ENCODE results near the gene BRINP1.
"Not testable (repeated sequence)": the region's sequence is repeated elsewhere in the genome, so short reads cannot be mapped to it uniquely, and the experiment has no call there.

BRINP1 gene

DNA sequence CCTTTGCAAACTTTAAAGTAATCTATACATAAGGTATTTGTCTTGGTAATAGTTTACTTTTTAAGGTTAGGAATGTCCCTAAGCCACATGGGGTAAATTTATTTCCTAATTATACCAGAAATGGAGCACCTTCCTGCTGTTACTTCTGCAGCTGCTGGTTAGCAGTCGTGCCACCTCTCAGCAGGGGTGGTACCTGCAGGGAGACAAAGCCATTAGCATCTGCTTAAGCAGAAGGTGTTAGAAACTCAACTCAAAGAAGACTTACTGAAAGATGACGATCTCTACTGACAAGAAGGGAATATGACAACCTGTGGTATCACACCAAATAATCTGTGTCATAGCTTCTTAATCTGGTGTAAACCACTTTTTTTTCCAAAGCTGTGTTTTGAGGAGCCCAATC lies 173.7 kb downstream of the BRINP1 start:
- no peak for DNase-seq

DNA sequence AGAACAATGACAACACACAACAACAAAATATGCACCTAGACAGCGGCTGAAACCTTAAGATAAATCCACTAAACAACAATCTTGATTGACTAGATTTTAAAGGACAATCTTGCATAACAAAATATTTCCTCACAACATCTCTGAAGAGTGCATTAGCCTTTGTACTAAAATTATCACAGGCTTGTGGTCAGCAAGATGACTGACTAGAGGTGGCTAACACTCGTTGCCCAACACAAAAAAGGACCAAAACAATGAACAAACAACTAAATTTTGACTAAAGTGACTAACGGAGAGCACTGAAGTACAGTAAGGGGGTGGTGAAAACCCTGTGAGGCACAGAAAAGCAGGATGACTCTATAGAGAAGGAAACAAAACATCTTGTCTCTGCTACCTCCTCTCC lies 183.9 kb downstream of the BRINP1 start:
- no peak for DNase-seq

DNA sequence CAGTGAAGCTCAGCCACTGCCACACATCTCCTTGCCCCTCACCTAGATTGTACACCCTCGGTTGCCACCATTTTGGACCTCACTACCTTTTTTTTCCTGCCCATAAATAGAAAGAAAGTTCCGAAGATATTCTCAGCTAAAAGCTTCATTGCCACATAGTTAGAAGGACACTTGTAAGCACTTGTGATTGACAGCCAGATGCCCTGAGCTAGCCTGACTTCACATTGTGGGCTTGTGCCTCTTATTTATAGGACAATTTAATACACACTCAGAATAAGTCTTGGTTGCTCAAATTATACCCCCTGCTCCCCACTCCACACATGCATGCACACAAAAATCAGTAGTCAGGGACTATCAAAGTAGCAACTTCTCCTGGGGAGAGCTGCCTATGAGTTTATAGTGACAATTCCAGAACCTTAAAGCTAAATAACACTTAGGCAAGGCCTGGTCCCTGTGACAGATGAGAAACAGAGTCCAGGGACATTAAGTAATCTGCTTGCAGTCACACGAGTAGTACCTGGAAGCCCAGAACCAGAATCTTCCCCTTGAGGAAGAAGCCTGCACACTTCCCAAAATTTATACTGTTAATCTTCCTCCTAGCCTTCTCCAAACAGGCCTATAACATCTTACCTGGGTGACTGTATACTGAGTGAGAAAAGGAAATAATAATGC lies 184.8 kb downstream of the BRINP1 start:
- no peak for DNase-seq

DNA sequence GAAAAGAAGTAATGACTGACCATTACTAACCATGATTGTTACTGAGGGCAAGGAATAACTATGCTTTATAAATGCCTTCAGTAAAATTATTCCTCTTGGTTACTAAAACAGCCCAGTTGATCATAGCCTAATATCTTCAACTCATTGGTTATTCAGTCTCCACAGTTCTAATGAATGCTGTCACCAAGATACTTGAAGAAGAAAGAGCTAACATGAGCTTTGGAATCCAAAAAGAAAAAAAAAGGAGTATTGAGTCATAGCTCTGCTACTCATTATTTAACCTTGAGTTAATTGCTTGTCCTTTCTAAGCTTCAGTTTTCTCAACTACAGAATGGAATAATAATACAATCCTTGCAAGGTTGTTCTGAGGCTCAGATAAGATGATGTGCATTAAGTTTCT lies 187.7 kb downstream of the BRINP1 start:
- no peak for DNase-seq

DNA sequence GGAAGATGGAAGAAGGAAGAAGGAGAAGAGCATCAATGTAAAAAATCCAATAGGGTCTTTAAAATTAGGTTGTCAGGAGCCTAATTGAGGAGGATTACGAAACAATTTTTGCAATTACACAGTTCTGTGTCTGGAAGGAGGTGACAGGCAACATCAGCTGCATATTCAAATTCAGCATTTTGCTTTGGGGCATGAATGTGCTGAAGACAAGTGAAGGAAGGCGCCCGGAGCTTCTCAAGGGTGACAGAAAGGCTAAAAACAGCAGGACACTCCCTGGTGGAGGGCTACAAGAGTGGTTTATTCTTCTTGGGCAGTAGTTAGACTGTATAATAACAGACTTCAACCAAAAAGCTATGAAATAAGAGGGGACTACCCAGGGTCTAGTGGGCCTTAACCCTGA lies 188.3 kb downstream of the BRINP1 start:
- no peak for DNase-seq

DNA sequence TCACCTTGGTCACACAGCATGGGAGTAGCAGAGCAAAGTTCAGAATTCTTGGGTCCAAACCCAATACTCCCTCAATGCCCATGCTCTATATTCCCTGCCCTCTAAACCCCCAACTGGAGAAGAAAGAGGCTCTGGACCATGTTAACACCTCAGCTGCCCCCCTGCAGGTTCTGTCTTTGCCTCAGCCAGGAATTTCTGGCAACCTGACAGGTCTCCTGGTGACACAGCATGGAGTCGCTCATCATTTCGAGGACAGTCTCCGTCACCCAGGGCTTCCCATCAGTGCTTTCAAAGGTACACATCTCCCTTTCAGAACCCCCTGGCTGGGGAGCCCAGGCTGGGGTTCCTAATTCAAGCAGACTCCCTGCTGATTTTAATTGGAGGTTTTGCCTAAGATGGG lies 189.5 kb downstream of the BRINP1 start:
- DNase-seq, result no peak

DNA sequence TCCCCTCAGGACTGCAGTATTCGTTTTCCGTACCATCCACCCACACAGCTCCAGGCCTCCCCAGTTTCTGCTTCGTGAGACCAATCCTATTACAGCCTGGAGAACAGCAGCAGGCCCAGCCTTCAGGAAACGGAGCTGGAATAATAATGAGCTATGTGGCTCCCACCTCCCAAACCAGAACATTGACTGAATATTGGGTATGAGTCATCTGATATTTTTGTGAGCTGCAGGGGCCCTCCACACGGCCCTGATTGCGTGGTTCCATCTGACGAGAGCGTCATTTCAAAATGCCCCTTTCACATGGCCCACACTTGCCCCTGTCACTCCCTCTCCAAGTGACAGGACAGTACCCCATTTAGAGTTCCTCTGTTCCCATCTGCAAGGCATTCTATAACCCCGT lies 192.0 kb downstream of the BRINP1 start:
- no peak for DNase-seq

DNA sequence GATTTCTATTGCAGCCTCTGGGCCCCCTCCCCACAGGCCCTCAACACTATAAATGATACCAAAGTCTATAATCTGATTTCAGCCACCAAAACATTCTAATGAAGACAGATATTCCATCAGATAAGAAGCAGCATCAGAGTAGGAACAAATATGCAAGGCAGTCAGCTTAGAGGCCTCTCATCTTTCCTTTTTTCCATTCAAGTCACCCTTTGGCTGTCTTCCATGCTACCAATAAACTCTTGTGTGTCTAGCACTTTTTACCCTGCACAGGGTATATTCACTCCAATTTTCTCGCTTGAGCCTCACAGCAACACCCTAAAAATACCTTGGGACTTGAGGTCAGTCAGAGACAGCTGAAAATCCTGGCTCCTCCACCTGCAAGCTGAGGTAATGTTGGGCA lies 193.7 kb downstream of the BRINP1 start:
- DNase-seq, result no peak

DNA sequence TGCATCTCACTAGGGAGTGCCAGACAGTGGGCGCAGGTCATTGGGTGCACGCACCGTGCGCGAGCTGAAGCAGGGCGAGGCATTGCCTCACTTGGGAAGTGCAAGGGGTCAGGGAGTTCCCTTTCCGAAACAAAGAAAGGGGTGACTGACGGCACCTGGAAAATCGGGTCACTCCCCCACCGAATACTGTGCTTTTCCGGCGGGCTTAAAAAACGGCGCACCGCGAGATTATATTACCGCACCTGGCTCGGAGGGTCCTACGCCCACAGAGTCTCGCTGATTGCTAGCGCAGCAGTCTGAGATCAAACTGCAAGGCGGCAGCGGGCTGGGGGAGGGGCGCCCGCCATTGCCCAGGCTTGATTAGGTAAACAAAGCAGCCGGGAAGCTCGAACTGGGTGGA lies 200.0 kb downstream of the BRINP1 start:
- not testable (repeated sequence) for DNase-seq

DNA sequence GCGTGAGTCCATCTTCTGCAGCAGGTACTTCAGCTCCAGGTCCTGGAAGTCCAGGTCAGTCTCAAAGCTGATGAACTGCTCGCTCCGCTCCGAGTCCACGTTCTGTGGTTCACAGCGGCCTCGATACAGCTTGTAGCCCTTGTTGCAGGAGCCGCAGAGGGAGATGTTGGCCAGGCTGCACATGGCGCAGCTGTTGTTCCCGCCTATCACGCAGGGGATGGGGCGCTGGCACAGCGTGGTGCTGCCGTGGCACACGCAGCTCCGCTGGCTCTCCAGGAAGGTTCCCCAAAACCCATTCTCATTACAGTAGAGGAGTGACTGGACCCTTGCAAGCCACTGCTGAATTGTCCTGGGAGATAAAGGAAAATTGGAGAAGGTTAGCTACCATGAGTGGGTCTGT lies 201.4 kb downstream of the BRINP1 start:
- DNase-seq, result no peak

DNA sequence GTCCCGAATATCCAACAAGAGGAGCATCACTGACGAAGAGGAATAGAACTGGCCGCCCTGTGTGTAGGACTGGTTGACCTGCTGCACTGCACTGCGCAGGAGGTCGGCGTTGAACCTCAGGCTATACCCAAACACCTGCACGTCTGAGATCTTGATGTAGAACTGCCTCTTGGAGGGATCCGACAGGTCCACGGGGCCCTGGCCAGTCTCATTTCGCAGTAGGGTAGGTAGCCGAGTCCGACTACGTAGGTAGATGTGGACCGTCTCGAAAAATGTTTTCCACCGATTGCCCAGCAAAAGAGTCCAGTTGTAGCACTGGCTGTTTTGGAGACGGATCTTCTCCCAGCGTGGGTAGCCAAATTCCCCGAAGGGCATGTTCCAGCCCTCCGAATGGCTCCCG lies 202.0 kb downstream of the BRINP1 start:
- DNase-seq, result no peak

DNA sequence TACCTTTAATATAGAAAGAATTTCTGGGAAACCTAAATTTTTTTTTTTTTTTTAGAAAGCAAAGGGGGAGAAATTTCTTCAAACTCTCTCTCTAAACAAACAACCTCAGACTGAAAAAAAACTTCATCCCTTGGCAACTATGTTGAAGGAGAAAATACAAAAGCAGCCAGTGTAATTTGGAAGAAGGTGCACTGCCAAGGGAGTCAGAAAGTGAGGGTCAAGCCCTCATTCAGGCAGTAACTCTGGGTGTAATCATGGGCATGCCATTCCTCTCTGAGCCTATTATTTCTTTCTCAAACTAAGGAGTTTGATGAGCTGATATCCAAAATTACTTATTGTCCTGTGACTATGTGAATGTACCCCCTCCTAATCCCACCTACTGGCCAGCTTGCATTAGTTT lies 203.1 kb downstream of the BRINP1 start:
- DNase-seq, result no peak

DNA sequence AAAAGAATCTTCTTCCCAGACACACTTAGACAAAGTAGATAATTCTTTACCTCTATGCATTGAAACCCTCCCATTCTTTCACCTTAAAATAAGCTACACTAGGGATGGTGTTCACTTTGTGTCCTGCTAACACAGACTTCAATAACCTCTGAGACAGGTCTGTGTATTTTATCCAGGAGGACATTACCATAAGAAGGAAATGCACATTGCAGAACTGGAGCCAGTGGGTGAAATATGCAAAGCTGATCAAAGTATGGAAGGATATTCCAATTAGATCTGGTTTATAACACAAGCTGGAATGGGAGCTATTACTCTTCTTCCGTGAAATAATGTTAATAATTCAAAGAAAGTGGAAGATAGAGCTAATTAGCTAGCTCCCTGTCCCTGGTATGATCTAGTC lies 204.1 kb downstream of the BRINP1 start:
- no peak for DNase-seq

DNA sequence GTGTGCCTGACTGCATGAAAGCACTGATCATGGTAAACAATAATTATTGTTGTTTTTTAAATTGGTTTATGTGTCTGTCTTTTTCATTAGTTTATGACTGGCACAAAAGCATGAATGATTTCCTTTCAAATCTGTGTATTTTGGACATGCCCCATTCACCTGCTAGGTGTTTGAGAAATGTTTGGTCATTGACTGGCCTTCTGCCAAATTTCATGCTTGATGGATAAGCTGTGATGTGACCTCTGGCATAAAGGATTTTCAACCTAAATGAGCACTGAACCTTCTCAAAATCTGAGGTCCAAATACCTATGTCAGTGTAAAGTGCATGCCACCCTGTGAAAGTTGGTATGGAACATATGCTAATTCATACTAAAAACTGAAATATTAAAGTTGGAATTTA lies 204.5 kb downstream of the BRINP1 start:
- no peak for DNase-seq

DNA sequence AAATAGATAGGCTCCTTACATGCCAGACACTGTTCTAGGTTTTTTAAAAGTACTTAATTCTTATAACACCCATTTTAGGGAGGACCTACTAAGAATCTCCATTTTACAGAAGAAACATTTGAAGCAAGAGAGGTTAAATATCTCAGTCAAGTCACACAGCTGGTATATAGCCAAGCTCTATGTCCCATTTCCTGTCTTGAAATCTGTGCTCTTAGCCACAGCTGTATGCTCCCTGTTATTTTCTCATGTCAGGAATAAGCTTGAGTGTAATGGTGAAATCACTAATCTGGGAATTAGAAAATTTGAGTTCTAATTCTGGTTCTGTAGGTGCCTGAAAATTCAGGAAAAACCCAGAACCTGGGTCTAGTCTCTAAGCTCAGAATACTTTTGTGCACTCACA lies 208.7 kb downstream of the BRINP1 start:
- no peak for DNase-seq

DNA sequence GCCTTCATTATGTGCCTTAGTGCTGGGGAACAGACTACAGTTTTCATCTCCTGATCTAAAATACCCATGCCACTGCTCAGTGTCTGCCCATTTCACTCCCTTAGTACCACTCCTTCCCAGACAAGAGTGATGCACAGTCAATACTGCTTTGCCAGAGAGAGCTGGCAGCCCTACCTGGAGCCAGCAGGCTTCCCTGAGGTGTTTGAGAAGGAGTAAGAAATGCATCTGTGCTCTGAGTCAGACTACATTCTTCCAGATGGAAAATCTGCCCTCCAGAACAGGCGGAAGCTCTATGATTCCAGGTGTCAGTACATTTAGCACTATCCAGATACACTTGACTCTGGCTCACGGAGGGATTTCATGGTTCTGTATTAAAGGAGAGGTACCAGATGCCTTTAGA lies 209.8 kb downstream of the BRINP1 start:
- DNase-seq, result no peak

DNA sequence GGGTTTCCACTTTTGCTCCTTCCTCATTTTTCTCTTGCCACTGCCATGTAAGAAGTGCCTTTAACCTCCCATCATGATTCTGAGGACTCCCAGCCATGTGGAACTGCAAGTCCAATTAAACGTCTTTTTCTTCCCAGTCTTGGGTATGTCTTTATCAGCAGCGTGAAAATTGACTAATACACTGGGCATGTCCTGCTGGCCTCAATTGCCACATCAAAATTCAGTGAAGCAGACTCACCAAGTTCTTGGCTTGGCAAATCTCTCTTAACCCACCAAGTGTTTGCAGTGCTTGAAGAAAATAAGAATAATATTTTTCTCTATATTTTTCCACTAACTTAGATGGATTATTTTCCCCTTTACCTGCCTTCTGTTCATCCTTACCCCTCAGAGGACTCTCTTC lies 212.0 kb downstream of the BRINP1 start:
- no peak for DNase-seq

DNA sequence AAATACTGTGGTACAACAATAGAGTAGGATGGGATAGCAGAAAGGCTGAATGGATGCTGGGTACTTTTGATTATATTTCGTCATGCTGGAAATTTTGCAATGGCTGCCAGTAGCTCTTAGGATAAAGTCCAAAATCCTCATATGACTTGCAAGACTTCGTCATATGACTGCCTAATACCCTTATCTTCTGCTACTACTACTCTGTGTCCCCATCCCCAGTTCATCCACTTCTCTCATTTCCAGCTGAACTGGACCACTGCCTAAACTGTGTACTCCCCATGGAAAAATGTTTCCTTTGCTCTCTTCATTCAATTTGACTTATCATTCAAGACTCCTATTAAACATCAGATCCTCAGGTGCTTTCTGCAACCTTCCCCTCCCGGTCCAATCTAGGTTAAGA lies 212.9 kb downstream of the BRINP1 start:
- no peak for DNase-seq

DNA sequence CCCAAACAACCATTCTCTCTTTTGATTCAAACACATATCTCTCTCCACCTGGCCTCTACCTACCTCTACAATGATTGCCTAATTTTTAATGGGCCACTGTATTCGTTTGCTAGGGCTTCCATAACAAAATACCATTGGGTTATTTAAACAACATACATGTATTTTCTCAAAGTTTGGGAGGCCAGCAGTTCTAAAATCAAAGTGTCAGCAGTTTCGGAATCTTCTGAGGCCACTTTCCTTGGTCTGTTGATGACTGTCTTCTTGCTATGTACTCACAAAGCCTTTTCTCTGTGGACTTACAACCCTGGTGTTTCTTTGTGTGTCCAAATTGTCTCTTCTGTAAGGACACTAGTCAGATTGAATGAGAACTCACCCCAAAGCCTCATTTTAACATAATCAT lies 214.7 kb downstream of the BRINP1 start:
- DNase-seq, result no peak

DNA sequence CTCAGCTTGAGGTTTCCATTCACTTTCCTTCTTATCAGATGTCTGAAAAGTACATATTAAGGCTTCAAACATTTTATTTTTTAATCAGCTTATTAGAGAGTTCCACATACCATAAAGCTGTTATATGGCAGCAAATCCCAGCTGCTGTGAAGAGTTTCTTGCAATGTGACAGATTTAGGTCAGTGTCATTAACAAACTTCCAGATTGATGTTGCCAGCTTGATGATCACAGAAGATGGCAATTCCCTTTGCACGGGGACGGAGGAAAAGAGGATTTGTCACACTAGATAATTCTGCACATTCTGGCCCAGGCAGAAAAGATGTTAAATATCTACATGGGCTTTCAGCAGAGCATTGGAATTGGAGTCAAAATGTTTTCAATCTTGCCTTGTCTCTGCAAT lies 215.8 kb downstream of the BRINP1 start:
- no peak for DNase-seq

DNA sequence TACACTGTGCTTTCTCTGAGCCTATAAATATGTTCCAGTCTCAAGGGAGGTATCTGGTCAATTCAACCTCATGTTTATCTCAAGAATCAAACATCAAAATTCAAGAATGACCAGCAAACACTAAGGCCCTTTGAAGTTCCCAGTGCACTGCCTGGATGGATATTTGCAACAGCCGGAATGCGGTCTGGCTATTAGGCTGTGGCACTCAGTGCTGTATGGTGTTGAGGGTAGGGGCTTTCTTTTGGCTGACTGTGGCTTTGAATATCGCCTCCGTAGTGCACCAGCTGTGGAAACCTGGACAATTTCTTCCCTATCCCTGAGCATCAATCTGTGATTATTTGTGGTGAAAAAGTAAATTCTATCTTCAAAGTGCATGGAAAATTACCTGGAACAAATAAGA lies 220.4 kb downstream of the BRINP1 start:
- DNase-seq, result no peak

DNA sequence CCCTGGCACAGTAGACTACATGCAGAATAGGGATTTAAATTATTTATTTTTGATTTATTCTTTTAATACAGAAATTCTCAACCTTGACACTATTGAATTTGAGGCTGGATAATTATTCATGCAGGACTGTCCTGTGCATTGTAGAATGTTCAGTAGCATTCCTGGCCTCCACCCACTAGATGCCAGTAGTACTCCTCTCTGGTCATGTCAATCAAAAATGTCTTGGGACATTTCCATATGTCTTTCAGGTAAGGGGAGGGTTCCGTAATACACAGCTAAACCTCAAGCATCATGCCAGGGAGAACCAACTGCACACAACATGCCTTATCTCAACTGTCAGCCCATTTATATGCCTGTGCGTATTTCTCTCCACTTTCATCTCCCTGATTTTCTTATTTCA lies 231.8 kb downstream of the BRINP1 start:
- DNase-seq, result no peak

DNA sequence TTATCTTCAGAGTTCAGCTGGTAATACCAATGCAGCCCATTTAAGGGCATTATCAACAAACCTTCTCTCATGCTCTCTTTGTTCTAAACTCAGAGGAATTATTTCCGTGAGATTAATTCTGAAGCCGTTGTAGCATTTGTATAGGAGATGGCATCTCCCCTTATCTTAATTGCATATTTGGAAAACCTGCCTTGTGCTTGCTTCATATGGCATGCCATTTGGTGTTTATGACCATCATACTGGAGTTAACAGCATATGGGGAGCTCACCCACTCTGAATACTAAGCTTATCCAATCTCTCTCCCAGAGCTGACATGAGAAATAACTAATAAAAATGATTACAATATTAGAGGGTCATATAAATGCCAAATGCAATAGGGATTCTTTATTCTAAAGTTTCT lies 243.2 kb downstream of the BRINP1 start:
- DNase-seq, result no peak

DNA sequence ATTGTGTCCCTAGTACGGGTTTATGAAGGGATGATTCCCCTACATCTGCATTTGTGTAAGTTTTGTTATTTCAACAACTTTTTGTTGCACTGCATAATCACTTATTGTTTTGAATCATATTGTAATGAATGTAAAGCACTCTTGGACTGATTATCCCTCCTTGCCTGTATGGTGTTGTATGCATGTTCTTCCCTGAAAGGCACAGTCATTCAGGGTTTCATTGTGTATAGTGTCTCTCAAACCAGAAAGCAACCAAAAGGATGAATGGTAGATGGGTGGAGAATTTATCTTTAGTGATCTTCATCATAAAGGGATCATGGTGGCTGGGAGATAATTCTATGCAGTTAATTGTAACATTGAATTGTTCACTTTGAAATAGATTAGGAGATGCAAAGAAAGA lies 247.3 kb downstream of the BRINP1 start:
- DNase-seq, result no peak

DNA sequence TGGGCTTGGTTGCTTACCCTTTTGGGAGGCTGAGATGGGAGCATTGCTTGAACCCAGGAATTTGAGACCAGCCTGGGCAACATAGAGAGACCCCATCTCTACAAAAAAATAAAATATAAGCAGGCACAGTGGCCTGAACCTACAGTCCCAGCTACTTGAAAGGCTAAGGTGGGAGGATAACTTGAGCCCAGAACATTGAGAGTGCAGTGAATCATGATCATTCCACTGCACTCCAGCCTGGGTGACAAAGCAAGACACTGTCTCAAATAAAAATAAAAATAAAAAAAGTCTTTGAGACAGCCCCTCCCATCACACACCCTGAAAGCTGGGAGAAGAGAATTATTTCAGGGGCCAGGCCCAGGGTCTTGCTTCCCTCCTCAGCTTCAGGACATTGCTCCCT lies 251.8 kb downstream of the BRINP1 start:
- DNase-seq, result no peak

Data from CD4-positive, alpha-beta T cell treated with Interleukin-21 for 1 hour (primary cell).